K562 (cell line): ENCODE results near the gene BLID. TPM values are rescaled to one million over a fixed set of nuclear protein-coding genes. Genes with fewer than 3 reads are reported as not detected.

Source experiments
- ZBTB40 ChIP-seq, 2 experiments: fragments of 450-650 bp in 1 of 2; sonication (generic) in 1 of 2; formaldehyde crosslinking in 1 of 2; IDR thresholded peaks; 2 replicates each; pipeline versions ENCODE4 v1.7.1 to v1.9.0; 2016 to 2022; ENCODE audit warnings: inconsistent platforms in 1 of 2, mild to moderate bottlenecking in 1 of 2, missing genetic modification reagents in 1 of 2
- ZKSCAN1 ChIP-seq: fragments of 150-350 bp; IDR thresholded peaks from 2 replicates; pipeline ENCODE4 v1.6.1; 2016; ENCODE audit warnings: low read depth, low read length
- polyA plus RNA-seq, 8 experiments: library from polyadenylated mRNA; depleted of rRNA in 4 of 8; stranded (reverse) in 5 of 8; unstranded in 3 of 8; fragments of >200 nt; fragmentation: Nextera tagmentation in 2 of 8; fragmentation: Illumina TruSeq in 1 of 8; extraction: Ambion mirVana in 2 of 8; extraction: Trizol in 1 of 8; gene quantifications; 2 replicates each; pipeline versions ENCODE4 v1.2.1 to v1.2.3, GENCODE V29; 2011 to 2014; ENCODE audit warnings: inconsistent platforms in 1 of 8, missing spikeins in 1 of 8
- total RNA-seq, 7 experiments: library from RNA; depleted of rRNA in 6 of 7; stranded (reverse); fragments of >200 nt in 6 of 7; fragmentation: Illumina TruSeq in 2 of 7; extraction: Trizol in 2 of 7; gene quantifications; 2 replicates each; pipeline versions ENCODE4 v1.2.1 to v1.2.3, GENCODE V29; 2011 to 2021; ENCODE audit warnings: low replicate concordance in 1 of 7

The BLID gene
- total and polyA plus RNA-seq, 9 of the 15 experiments (the other 6 are each of a cell fraction or from before 2014, with no cell fraction given) = not detected

- TF ChIP-seq ZBTB40 (IDR thresholded peaks at IDR 0.05) (no peak), ZBTB40 (CRISPR knock-in tag; IDR thresholded peaks at IDR 0.05) (no peak), ZKSCAN1 (no peak)
These were observed 20.2 kb downstream of the BLID start (continued) for GRCh38 chr11:122095681-122096262.
